Thoracic aorta (tissue), 2 donors: ENCODE data around the gene ATP4B. TPM values are rescaled to one million over a fixed set of nuclear protein-coding genes. Genes with fewer than 3 reads are reported as not detected.

Experiments used
- ATAC-seq: fragments of 150-250 bp; one replicate; pipeline ENCODE4 v1.8.0; 2017; ENCODE audit warnings: low read depth; ENCODE audit not compliant: insufficient number of reproducible peaks, low FRiP score
- DNase-seq: peaks from one replicate; pipeline ENCODE4 v3.0.0-alpha.2; 2020; ENCODE audit warnings: low spot score
- H3K27ac ChIP-seq, 2 donors: fragments of 200-600 bp; sonication (generic); 1 replicate in 1 of 2; 2 replicates in 1 of 2; pipeline ENCODE4 v1.5.1; 2016; ENCODE audit warnings: mild to moderate bottlenecking in 2 of 2, moderate library complexity in 2 of 2
- H3K27me3 ChIP-seq: fragments of 200-600 bp; sonication (generic); replicated peaks from 2 replicates; pipeline ENCODE4 v1.6.0; 2016; ENCODE audit warnings: mild to moderate bottlenecking; ENCODE audit not compliant: insufficient read depth
- H3K36me3 ChIP-seq: fragments of 200-600 bp; sonication (generic); one replicate; pipeline ENCODE4 v1.5.1; 2016
- H3K4me1 ChIP-seq, 2 donors: fragments of 200-600 bp; sonication (generic); 1 replicate in 1 of 2; 2 replicates in 1 of 2; pipeline versions ENCODE4 v1.5.1 to v1.6.0; 2016; ENCODE audit warnings: low read depth in 2 of 2, mild to moderate bottlenecking in 1 of 2; ENCODE audit not compliant: control insufficient read depth in 1 of 2
- H3K4me3 ChIP-seq: fragments of 200-600 bp; sonication (generic); 2 replicates; pipeline ENCODE4 v1.5.1; 2016; ENCODE audit warnings: mild to moderate bottlenecking
- H3K9me3 ChIP-seq: fragments of 200-600 bp; sonication (generic); 2 replicates; pipeline ENCODE4 v1.5.1; 2016
- total RNA-seq, 2 donors: library from RNA; depleted of rRNA; stranded (reverse); fragments of >200 nt; gene quantifications; one replicate each; pipeline versions ENCODE4 v1.1.0 to v1.2.3, GENCODE V29; 2016
- TF ChIP-seq, protein P1 (sequence below): fragments of 200-600 bp; sonication (generic); IDR thresholded peaks from one replicate; pipeline ENCODE4 v1.5.1; 2019; ENCODE audit warnings: antibody characterized with exemption

The ATP4B gene
- total RNA-seq, 2 donors from 2014 or later: 0.85 TPM; not detected in 1

DNA sequence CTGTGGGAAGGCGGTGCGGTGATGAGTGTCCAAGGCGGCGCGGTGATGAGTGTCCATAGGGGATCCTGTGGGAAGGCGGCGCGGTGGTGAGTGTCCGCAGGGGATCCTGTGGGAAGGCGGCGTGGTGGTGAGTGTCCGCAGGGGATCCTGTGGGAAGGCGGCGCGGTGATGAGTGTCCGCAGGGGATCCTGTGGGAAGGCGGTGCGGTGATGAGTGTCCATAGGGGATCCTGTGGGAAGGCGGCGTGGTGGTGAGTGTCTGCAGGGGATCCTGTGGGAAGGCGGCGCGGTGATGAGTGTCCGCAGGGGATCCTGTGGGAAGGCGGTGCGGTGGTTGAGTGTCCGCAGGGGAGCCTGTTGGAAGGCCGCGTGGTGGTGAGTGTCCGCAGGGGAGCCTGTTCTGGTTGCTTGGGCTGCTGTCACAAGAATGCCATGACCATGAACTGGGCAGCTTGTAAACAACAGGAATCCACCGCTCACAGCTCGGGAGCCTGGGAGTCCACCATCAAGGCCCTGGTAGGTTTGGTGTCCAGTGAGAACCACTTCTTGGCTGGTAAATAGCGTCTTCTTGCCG is 52.0 kb downstream of the ATP4B start:
- DNase-seq (no peak), ATAC-seq (no peak)
- Histone ChIP-seq H3K27me3 (no peaks in the 10 kb centered on the region), H3K4me3 (no peak overlapping the region), H3K36me3 (no peaks in the 10 kb centered on the region), H3K27ac (no peak overlapping the region), H3K4me1 (no peaks in the 10 kb centered on the region), H3K9me3 (no peaks in the 10 kb centered on the region)
- TF ChIP-seq, protein P1, sequence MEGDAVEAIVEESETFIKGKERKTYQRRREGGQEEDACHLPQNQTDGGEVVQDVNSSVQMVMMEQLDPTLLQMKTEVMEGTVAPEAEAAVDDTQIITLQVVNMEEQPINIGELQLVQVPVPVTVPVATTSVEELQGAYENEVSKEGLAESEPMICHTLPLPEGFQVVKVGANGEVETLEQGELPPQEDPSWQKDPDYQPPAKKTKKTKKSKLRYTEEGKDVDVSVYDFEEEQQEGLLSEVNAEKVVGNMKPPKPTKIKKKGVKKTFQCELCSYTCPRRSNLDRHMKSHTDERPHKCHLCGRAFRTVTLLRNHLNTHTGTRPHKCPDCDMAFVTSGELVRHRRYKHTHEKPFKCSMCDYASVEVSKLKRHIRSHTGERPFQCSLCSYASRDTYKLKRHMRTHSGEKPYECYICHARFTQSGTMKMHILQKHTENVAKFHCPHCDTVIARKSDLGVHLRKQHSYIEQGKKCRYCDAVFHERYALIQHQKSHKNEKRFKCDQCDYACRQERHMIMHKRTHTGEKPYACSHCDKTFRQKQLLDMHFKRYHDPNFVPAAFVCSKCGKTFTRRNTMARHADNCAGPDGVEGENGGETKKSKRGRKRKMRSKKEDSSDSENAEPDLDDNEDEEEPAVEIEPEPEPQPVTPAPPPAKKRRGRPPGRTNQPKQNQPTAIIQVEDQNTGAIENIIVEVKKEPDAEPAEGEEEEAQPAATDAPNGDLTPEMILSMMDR: no peak

GRCh38 chr13:113605461-113605860 is 52.5 kb downstream of the ATP4B start:
- Histone ChIP-seq H3K9me3 (no peaks in the 10 kb centered on the region), H3K4me3 (no peak overlapping the region), H3K27me3 (no peaks in the 10 kb centered on the region), H3K36me3 (no peaks in the 10 kb centered on the region), H3K27ac (no peak overlapping the region), H3K4me1 (no peaks in the 10 kb centered on the region)
- DNase-seq: no peak
- TF ChIP-seq, protein P1: no peak
- no peak for ATAC-seq

GRCh38 chr13:113604186-113604585 is 53.8 kb downstream of the ATP4B start:
- H3K4me1 ChIP-seq: no peaks in the 10 kb centered on the region
- H3K27me3 ChIP-seq: no peaks in the 10 kb centered on the region
- TF ChIP-seq, protein P1: no peak
- no peaks in the 10 kb centered on the region for H3K36me3 ChIP-seq
- no peaks in the 10 kb centered on the region for H3K9me3 ChIP-seq
- H3K4me3 ChIP-seq: no peak overlapping the region
- DNase-seq (no peak), ATAC-seq (no peak)
- no peak overlapping the region for H3K27ac ChIP-seq

- Histone ChIP-seq H3K36me3 (no peaks in the 10 kb centered on the region), H3K27me3 (no peaks in the 10 kb centered on the region), H3K27ac (no peak overlapping the region), H3K9me3 (no peaks in the 10 kb centered on the region), H3K4me3 (no peak overlapping the region), H3K4me1 (no peaks in the 10 kb centered on the region)
- DNase-seq: no peak
- TF ChIP-seq, protein P1: no peak
- no peak for ATAC-seq
These were observed 54.8 kb downstream of the ATP4B start for GRCh38 chr13:113603116-113603710.

DNA sequence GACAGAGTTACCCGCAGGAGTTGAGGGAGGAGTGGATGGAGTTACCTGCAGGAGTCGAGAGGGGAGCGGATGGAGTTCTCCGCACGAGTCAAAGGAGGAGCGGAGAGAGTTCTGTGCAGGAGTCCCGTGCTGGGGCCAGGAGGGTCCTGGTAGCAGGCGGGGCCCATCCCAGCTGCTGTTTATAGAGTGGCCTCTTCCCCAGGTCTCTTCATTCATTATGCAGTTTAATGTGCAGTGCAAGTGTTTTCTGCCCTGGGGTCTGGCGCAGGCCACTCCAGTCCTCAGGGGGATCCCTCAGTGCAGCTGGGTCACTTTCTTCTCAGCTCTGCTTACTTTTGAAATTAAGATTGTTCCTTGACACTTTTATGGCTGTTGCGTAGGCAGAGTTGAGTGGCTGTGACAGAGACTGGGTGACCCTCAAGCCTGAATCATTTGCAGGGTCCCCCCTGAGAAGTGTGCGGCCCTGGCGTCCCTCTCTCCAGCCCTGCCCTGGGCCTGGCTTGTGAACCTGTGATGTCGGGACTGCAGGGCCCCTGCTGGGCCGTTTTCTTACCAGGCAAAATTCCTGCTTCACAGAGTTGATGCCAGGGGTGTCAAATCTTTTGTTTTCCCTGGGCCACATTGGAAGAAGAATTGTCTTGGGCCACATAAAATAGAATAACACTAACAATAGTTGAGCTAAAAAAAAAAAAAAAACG is 55.6 kb downstream of the ATP4B start:
- no peak overlapping the region for H3K27ac ChIP-seq
- H3K4me1 ChIP-seq: no peaks in the 10 kb centered on the region
- H3K9me3 ChIP-seq: no peaks in the 10 kb centered on the region
- TF ChIP-seq, protein P1: no peak
- ATAC-seq (no peak), DNase-seq (no peak)
- no peaks in the 10 kb centered on the region for H3K27me3 ChIP-seq
- H3K36me3 ChIP-seq: peaks cover 2% of the 10 kb centered on the region
- no peak overlapping the region for H3K4me3 ChIP-seq
